SU-DHL-6 (cell line): Measurements from ENCODE around the gene SALL1.

Source experiments
- H2AFZ ChIP-seq: fragments of 200-600 bp; sonication (generic); 2 replicates; pipeline ENCODE4 v1.6.1; 2014; ENCODE audit warnings: low read depth, mild to moderate bottlenecking, moderate library complexity, mixed read lengths, antibody characterized with exemption, low read length; ENCODE audit not compliant: severe bottlenecking
- H3F3A ChIP-seq: fragments of 200-600 bp; shearing (Covaris generic); 2 replicates; pipeline ENCODE4 v1.6.0; 2016; ENCODE audit warnings: antibody characterized with exemption, mild to moderate bottlenecking; ENCODE audit not compliant: insufficient read depth
- H3K27ac ChIP-seq: fragments of 200-600 bp; sonication (generic); 2 replicates; pipeline ENCODE4 v1.5.1; 2016; ENCODE audit warnings: low read depth, mild to moderate bottlenecking, low read length, moderate library complexity, mixed read lengths
- H3K27me3 ChIP-seq: fragments of 200-600 bp; sonication (generic), shearing (Covaris generic); 2 replicates; pipeline ENCODE4 v1.6.0; 2014; ENCODE audit warnings: mild to moderate bottlenecking, low read length
- H3K36me3 ChIP-seq: fragments of 200-600 bp; sonication (generic); 2 replicates; pipeline ENCODE4 v1.6.1; 2014; ENCODE audit warnings: mild to moderate bottlenecking, low read length, mixed read lengths
- H3K4me2 ChIP-seq: fragments of 300-600, 200-600 bp; shearing (Covaris generic), sonication (generic); 2 replicates; pipeline ENCODE4 v1.6.0; 2014; ENCODE audit warnings: low read length, low read depth, mild to moderate bottlenecking; ENCODE audit not compliant: poor library complexity, severe bottlenecking
- H3K4me3 ChIP-seq: fragments of 200-600 bp; sonication (generic); 2 replicates; pipeline ENCODE4 v1.5.1; 2014; ENCODE audit warnings: antibody characterized with exemption, low read length, mild to moderate bottlenecking, mixed read lengths; ENCODE audit not compliant: insufficient read depth, poor library complexity, severe bottlenecking
- H3K79me2 ChIP-seq: fragments of 200-600 bp; sonication (generic); 2 replicates; pipeline ENCODE4 v1.6.1; 2014; ENCODE audit warnings: mild to moderate bottlenecking, low read length, moderate library complexity; ENCODE audit not compliant: insufficient read depth
- H3K9ac ChIP-seq: fragments of 200-600 bp; sonication (generic); 2 replicates; pipeline ENCODE4 v1.7.0; 2014; ENCODE audit warnings: mild to moderate bottlenecking, low read length
- H3K9me2 ChIP-seq: fragments of 200-600 bp; sonication (generic); replicated peaks from 2 replicates; pipeline ENCODE4 v1.6.1; 2014; ENCODE audit warnings: low read length; ENCODE audit not compliant: insufficient read depth
- H3K9me3 ChIP-seq: fragments of 200-600 bp; sonication (generic); 2 replicates; pipeline ENCODE4 v1.6.1; 2014; ENCODE audit warnings: low read length, mixed read lengths; ENCODE audit not compliant: insufficient read depth
- H4K20me1 ChIP-seq: fragments of 200-600 bp; sonication (generic); 2 replicates; pipeline ENCODE4 v1.6.1; 2014; ENCODE audit warnings: low read depth, mild to moderate bottlenecking, antibody characterized with exemption, low read length, moderate library complexity, mixed read lengths
- EZH2phosphoT487 ChIP-seq: fragments of 200-600 bp; sonication (generic), shearing (Covaris generic); conservative IDR thresholded peaks from 2 replicates; pipeline ENCODE4 v1.6.1; 2018; ENCODE audit warnings: mild to moderate bottlenecking, antibody characterized with exemption, low read length, moderate library complexity, mixed read lengths
- TF ChIP-seq, protein P1 (sequence below): fragments of 200-600 bp; sonication (generic); IDR thresholded peaks from one replicate; pipeline ENCODE4 v1.5.1; 2017; ENCODE audit warnings: antibody characterized with exemption, mild to moderate bottlenecking, low read length, moderate library complexity; ENCODE audit not compliant: insufficient read depth, poor library complexity, severe bottlenecking

The SALL1 gene

DNA sequence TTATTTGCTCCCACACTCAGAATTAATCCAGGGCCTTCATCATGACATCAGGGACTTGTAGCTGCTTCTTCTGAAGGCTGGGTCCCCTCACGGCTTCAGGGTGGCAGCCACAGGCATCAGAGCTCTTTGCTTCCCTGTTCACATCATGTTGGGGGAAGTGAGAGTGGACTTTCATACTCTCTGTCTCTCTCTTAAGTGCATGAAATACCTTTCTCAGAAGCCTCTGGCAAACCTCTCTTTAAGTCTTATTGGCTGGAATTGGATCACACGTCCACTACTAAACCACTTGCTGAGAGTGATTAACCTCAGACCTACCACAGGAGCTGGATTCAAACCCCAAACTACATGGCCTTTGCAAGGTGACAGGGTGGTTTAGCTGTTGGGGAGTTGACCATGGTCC, 17.7 kb upstream of the SALL1 start:
- Histone ChIP-seq H3F3A (no peaks in the 10 kb centered on the region), H3K27ac (no peak overlapping the region), H3K4me2 (no peak overlapping the region), H3K4me3 (no peak overlapping the region), H3K79me2 (no peaks in the 10 kb centered on the region), H3K9me2 (no peaks in the 10 kb centered on the region), H2AFZ (no peak overlapping the region), H3K27me3 (no peaks in the 10 kb centered on the region), H4K20me1 (no peaks in the 10 kb centered on the region), H3K9me3 (no peaks in the 10 kb centered on the region), H3K36me3 (no peaks in the 10 kb centered on the region), H3K9ac (no peak overlapping the region)
- TF ChIP-seq, protein P1, sequence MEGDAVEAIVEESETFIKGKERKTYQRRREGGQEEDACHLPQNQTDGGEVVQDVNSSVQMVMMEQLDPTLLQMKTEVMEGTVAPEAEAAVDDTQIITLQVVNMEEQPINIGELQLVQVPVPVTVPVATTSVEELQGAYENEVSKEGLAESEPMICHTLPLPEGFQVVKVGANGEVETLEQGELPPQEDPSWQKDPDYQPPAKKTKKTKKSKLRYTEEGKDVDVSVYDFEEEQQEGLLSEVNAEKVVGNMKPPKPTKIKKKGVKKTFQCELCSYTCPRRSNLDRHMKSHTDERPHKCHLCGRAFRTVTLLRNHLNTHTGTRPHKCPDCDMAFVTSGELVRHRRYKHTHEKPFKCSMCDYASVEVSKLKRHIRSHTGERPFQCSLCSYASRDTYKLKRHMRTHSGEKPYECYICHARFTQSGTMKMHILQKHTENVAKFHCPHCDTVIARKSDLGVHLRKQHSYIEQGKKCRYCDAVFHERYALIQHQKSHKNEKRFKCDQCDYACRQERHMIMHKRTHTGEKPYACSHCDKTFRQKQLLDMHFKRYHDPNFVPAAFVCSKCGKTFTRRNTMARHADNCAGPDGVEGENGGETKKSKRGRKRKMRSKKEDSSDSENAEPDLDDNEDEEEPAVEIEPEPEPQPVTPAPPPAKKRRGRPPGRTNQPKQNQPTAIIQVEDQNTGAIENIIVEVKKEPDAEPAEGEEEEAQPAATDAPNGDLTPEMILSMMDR: no peak
- TF ChIP-seq EZH2phosphoT487: no peak

DNA sequence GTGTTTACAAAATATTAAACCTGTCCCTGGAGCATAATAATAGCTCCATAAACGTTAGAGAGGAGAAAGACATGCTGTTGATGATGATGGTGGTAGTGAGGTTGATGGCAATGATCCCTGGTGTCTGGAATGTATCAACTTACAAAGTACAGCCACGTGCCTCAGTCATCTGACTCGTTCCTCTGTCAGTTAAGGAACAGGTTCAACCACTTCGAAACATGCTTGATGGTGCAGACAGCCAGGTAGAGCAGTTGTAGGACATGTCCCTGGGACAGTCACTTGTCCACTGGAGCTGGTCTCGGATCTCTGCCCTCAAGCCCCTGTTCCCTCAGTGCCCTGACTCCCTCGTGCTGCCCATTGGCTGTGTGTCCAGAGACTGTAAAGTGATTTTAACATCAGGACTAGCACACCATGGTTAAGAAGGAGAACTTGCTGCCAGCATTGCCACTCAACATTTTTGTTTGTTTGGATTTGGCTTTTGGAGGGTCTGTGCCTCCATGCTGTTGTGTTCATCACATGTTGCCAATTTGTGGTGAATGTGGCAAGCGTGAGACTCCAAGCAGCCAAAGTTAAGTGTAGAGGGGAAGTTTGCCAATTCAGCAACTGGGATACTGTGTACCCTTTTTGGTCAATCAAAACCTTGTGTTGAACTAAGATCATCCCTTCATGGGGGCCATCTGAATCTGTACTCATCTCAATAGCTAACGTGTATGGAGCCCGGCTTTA, 16.3 kb upstream of the SALL1 start:
- Histone ChIP-seq H3K4me2 (no peak overlapping the region), H2AFZ (no peak overlapping the region), H3K36me3 (no peaks in the 10 kb centered on the region), H3F3A (no peaks in the 10 kb centered on the region), H3K9me3 (no peaks in the 10 kb centered on the region), H3K79me2 (no peaks in the 10 kb centered on the region), H3K4me3 (no peak overlapping the region), H3K9ac (no peak overlapping the region), H3K9me2 (no peaks in the 10 kb centered on the region), H4K20me1 (no peaks in the 10 kb centered on the region), H3K27me3 (no peaks in the 10 kb centered on the region), H3K27ac (no peak overlapping the region)
- TF ChIP-seq, protein P1: no peak
- TF ChIP-seq EZH2phosphoT487: no peak

DNA sequence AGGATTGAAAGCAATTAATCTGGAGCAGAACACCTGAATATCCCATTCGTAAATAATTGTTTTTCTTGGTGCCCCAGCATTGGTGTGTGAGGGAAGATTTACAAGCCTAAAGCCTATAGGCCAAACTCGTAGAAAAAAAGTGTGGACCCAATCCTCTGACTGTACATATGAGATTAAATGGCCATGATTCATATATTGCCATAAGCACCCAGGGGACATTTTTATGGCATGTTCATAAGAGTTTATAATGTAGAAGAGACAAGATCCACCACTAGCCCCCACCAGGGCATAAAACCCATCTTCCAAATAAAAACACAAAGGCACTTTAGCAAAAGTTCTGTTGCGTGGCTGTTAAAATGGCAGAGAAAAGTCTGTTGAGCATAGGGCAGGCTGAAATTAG, 15.5 kb upstream of the SALL1 start:
- Histone ChIP-seq H3K27me3 (no peaks in the 10 kb centered on the region), H3K4me2 (no peak overlapping the region), H3K4me3 (no peak overlapping the region), H3K9ac (no peak overlapping the region), H4K20me1 (no peaks in the 10 kb centered on the region), H3K27ac (no peak overlapping the region), H3F3A (no peaks in the 10 kb centered on the region), H3K9me3 (no peaks in the 10 kb centered on the region), H2AFZ (no peak overlapping the region), H3K79me2 (no peaks in the 10 kb centered on the region), H3K36me3 (no peaks in the 10 kb centered on the region), H3K9me2 (no peaks in the 10 kb centered on the region)
- TF ChIP-seq, protein P1: no peak
